Pancreas (tissue), 10 donors: Measurements from ENCODE around the gene GPATCH11. TPM values are rescaled to one million over a fixed set of nuclear protein-coding genes. Genes with fewer than 3 reads are reported as not detected.
A peak's percentile ranks its signal among the peaks of the same experiment; 100 is the strongest.

Experiments used
- ATAC-seq, 4 donors: fragments of 200-7000 bp; cut with Tn5 transposase; one replicate each; pipeline versions ENCODE4 v1.8.0 to v1.9.1; 2020; ENCODE audit warnings: mild to moderate bottlenecking in 4 of 4, moderate library complexity in 4 of 4
- DNase-seq, 6 donors: peaks; one replicate each; pipeline ENCODE4 v3.0.0-alpha.2; 2020
- FAIRE-seq: peaks from 2 replicates; lab custom pipeline; 2012; peaks lifted over from hg19 to GRCh38; lab: Jason Lieb, UNC
- H3K27ac ChIP-seq, 4 donors: fragments of 200-600 bp; sonication (generic); 1 replicate in 3 of 4; 2 replicates in 1 of 4; pipeline versions ENCODE4 v1.5.0 to v1.8.0; 2020
- H3K27me3 ChIP-seq, 4 donors: fragments of 200-600 bp; one replicate each; pipeline ENCODE4 v1.8.0; 2021
- H3K36me3 ChIP-seq, 3 donors: fragments of 200-600 bp; sonication (generic) in 1 of 3; one replicate each; pipeline versions ENCODE4 v1.5.0 to v1.8.0; 2020 to 2021
- H3K4me1 ChIP-seq, 3 donors: fragments of 200-600 bp; one replicate each; pipeline ENCODE4 v1.8.0; 2021
- H3K4me3 ChIP-seq, 4 donors: fragments of 200-600 bp; sonication (generic) in 2 of 4; one replicate each; pipeline versions ENCODE4 v1.5.0 to v1.8.0; 2020 to 2021
- H3K9me3 ChIP-seq, 4 donors: fragments of 200-600 bp; one replicate each; pipeline ENCODE4 v1.8.0; 2021
- WGBS, 2 donors: extraction: QIAGEN DNeasy Blood & Tissue Kit; methylation state at CpG; one replicate each; pipeline ENCODE4 v1.1.7; 2013; 5-methylcytosine and 5-hydroxymethylcytosine counted together
- intact Hi-C, 3 donors: fragments of 100-400 bp; cut with DNase I; formaldehyde crosslinking; loops; one replicate each; pipeline versions ENCODE4 v1.11.1 to v1.14.2; 2022
- polyA plus RNA-seq, 2 donors: library from polyadenylated mRNA; stranded (reverse); fragments of 200-250 nt; gene quantifications; one replicate each; pipeline ENCODE4 v1.2.3, GENCODE V29; 2013
- total RNA-seq, 6 donors: library from RNA; stranded (reverse); fragmentation: NEBNext Ultra II Directional in 4 of 6; extraction: Animal tissue kit (Norgen Biotek cat#: 25700) in 4 of 6; gene quantifications; one replicate each; pipeline versions ENCODE4 v1.2.1 to v1.2.4, GENCODE V29; 2021 to 2023
- TF ChIP-seq, protein P1 (sequence below), 4 donors: fragments of 200-600 bp; sonication (generic) in 3 of 4; IDR thresholded peaks; one replicate each; pipeline versions ENCODE4 v1.5.0 to v1.8.0; 2021; ENCODE audit warnings: antibody characterized with exemption in 4 of 4
- donor health status: healthy with polysubstance abuse.
- donor health status: DM: no; HTN: no; CAD: no; lungs with moderate emphysema.
- donor health status: DM: no; HTN: no; CAD: no.
- donor health status: control.
- donor health status: control.
- donor health status: Bipolar disorder and iron deficiency.
- donor health status: DM: yes; HTN: yes; CAD: no.
- donor health status: DM: no; HTN: no; CAD: no.
- donor health status: DM: no; HTN: no; CAD: no.
- donor health status: DM: yes; HTN: yes; CAD: no.

The GPATCH11 gene
- total and polyA plus RNA-seq, 8 donors = 1.4 to 2.8 (median 1.9) TPM

DNA sequence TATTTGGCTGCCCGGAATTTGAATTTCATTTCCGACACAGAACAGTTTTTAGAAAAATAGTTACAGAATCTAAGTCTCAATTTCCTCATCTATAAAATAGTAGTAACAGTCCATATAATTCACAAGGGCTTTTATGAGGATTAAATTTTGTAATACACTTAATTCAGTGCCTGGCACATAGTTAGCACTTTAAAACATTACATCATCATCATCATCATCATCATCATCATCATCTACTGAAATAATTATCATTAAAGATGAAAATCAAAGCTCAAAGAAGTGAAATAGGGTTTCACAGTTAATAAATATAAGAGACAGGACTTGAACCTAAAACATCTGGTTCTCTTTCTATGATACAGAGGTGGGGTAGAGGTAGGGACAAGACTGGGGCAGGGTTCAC lies 13.4 kb upstream of the GPATCH11 start:
- no peak for FAIRE-seq
- no peaks in the 10 kb centered on the region for H3K9me3 ChIP-seq
- no peak for ATAC-seq
- no peak overlapping the region for H3K4me3 ChIP-seq
- H3K27ac ChIP-seq = no peak overlapping the region
- TF ChIP-seq, protein P1, sequence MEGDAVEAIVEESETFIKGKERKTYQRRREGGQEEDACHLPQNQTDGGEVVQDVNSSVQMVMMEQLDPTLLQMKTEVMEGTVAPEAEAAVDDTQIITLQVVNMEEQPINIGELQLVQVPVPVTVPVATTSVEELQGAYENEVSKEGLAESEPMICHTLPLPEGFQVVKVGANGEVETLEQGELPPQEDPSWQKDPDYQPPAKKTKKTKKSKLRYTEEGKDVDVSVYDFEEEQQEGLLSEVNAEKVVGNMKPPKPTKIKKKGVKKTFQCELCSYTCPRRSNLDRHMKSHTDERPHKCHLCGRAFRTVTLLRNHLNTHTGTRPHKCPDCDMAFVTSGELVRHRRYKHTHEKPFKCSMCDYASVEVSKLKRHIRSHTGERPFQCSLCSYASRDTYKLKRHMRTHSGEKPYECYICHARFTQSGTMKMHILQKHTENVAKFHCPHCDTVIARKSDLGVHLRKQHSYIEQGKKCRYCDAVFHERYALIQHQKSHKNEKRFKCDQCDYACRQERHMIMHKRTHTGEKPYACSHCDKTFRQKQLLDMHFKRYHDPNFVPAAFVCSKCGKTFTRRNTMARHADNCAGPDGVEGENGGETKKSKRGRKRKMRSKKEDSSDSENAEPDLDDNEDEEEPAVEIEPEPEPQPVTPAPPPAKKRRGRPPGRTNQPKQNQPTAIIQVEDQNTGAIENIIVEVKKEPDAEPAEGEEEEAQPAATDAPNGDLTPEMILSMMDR (IDR thresholded peaks at IDR 0.05) = no peak
- peaks cover 0 to 66% (median 7%) of the 10 kb centered on the region in 3 donors for H3K36me3 ChIP-seq
- H3K27me3 ChIP-seq = no peaks in the 10 kb centered on the region
- intact Hi-C loops = no loop called here
- DNase-seq = no peak
- H3K4me1 ChIP-seq = no peaks in the 10 kb centered on the region
- 96% methylated on average over 2 of the region's 2 CpGs for WGBS, 2 donors

DNA sequence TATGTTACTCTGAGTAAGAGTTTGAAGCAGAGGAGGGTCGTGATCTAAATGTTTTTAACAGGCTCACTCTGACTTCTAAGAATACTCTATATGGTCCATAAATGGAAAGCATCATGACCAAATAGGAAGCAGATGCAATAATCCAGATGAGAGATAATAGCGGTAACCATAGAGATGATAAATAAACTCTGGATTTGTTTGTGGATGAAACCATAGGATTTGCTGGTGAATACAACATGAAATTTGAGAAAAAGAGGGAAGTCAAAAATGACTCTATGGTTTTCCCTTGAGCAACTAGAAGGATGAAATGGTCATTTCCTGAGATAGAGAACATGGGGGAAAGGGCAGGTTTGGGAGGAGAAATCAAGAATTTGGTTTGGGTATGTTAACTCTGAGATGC lies 4.1 kb upstream of the GPATCH11 start:
- 90 to 94% methylated on average over 2 of the region's 2 CpGs for WGBS, 2 donors
- Histone ChIP-seq H3K4me3 (no peak overlapping the region), H3K4me1 (peaks cover 8 to 14% (median 10%) of the 10 kb centered on the region in 3 donors), H3K27me3 (no peaks in the 10 kb centered on the region), H3K36me3 (peaks cover 0 to 4% (median 3%) of the 10 kb centered on the region in 3 donors), H3K9me3 (no peaks in the 10 kb centered on the region), H3K27ac (no peak overlapping the region)
- ATAC-seq (no peak), DNase-seq (no peak), FAIRE-seq (no peak)
- TF ChIP-seq, protein P1 (IDR thresholded peaks at IDR 0.05) = no peak
- intact Hi-C loops = no loop called here

DNA sequence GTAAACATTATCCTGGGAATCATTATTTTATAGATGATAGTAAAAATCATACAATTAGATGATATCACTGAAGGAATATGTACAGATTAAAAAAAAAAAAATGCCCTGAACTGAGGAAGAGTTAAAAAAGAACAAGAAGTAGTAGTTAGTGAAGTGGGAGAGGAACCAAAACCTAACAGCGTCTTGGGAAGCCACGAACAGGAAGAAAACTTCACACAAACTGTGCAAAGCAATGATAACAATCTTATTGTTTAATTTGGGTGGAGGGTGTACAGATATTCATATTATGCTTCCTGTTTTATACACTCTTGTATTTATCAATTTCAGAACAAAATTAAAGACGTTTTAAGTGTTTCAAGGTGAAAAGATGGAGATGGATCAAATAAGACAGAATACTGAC lies 3.6 kb upstream of the GPATCH11 start:
- H3K27me3 ChIP-seq = no peaks in the 10 kb centered on the region
- H3K9me3 ChIP-seq = no peaks in the 10 kb centered on the region
- no peak overlapping the region for H3K27ac ChIP-seq
- 60% methylated on average over 3 of the region's 3 CpGs for WGBS, 2 donors
- no peak overlapping the region for H3K4me3 ChIP-seq
- FAIRE-seq (no peak), ATAC-seq (no peak), DNase-seq (no peak)
- intact Hi-C loops = no loop called here
- TF ChIP-seq, protein P1 (IDR thresholded peaks at IDR 0.05) = no peak
- peaks cover 10 to 16% (median 12%) of the 10 kb centered on the region in 3 donors for H3K4me1 ChIP-seq
- no peaks in the 10 kb centered on the region for H3K36me3 ChIP-seq

DNA sequence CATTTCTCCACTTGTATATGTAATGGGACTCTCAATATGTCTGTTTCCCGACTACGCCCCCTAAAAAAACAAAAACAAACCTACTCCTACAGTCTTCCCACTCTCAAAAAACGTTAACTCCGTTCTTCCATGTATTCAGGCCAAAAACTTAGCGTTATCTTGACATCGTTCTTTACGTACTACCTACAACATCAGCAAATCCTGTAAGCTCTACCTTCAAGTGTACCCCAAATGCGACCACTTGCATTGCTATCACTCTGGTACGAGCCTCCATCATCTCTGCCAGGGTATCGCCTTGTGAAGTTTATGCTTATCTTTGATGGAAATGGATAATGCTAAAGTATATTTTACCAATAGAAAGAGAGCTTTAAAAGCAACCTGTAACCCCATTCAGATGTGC lies 479 bp downstream of the GPATCH11 start:
- Histone ChIP-seq H3K36me3 (no peaks in the 10 kb centered on the region), H3K4me1 (peaks cover 10 to 16% (median 12%) of the 10 kb centered on the region in 3 donors), H3K27me3 (no peaks in the 10 kb centered on the region), H3K9me3 (no peaks in the 10 kb centered on the region), H3K4me3 (peak overlapping the region; percentile 70 to 93 (median 92)), H3K27ac (peak overlapping the region in 3 of 4 donors; percentile 65 to 90 (median 84))
- DNase-seq (no peak), ATAC-seq (no peak), FAIRE-seq (no peak)
- intact Hi-C loops = no loop called here
- WGBS, 2 donors = 0 to 1% methylated on average over 10 of the region's 10 CpGs
- TF ChIP-seq, protein P1 (IDR thresholded peaks at IDR 0.05) = no peak

DNA sequence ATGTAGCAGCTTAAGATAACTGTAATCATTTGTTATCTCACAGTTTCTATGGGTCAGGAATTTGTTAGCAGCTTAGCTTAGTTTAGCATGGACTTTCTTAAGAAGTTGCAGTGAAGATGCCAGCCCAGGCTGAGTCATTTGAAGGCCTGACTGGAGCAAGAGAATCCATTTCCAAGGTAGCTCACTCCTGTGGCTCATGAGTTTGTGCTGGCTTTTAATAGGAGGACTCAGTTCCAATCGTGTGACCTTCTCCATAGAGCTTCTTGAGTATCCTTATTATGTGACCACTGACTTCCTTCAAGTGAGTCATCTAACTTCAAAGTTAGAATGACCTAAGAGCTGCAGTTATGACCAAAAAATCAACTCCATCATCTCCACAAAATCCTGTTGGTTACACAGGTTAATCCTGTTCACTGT lies 1.4 kb downstream of the GPATCH11 start:
- H3K27me3 ChIP-seq = no peaks in the 10 kb centered on the region
- no peak overlapping the region for H3K27ac ChIP-seq
- ATAC-seq (no peak), FAIRE-seq (no peak), DNase-seq (no peak)
- H3K4me1 ChIP-seq = peaks cover 5 to 16% (median 12%) of the 10 kb centered on the region in 3 donors
- 69 to 84% methylated on average over 1 of the region's 1 CpG for WGBS, 2 donors
- no peaks in the 10 kb centered on the region for H3K36me3 ChIP-seq
- no peaks in the 10 kb centered on the region for H3K9me3 ChIP-seq
- H3K4me3 ChIP-seq = no peak overlapping the region
- TF ChIP-seq, protein P1 (IDR thresholded peaks at IDR 0.05) = no peak
- intact Hi-C loops = no loop called here
